Fibroblast of pulmonary artery (primary cell): ENCODE measurements around the gene PDX1.

Experiments
- DNase-seq: peaks from one replicate; pipeline ENCODE4 v3.0.0-alpha.2; 2010; ENCODE audit warnings: low read depth
- H3K4me3 ChIP-seq: replicated peaks from 2 replicates; pipeline ENCODE4 v1.5.1; 2011; ENCODE audit warnings: low read depth, mild to moderate bottlenecking, control low read depth, low read length, moderate library complexity
- CTCF ChIP-seq: IDR thresholded peaks from 2 replicates; pipeline ENCODE4 v1.5.1; 2011; ENCODE audit warnings: mild to moderate bottlenecking, control low read depth, low read length, inconsistent platforms; ENCODE audit errors: missing control alignments

The PDX1 gene

GRCh38 chr13:27918041-27918917 lies 1.5 kb upstream of the PDX1 start:
- no peak for TF ChIP-seq CTCF
- H3K4me3 ChIP-seq: no peak overlapping the region
- DNase-seq: no peak

- no peak for TF ChIP-seq CTCF
- no peak for DNase-seq
- H3K4me3 ChIP-seq: no peak overlapping the region
Observed at GRCh38 chr13:27918918-27919658, 712 bp upstream of the PDX1 start.

- H3K4me3 ChIP-seq: no peak overlapping the region
- TF ChIP-seq CTCF: no peak
- DNase-seq: no peak
Observed at GRCh38 chr13:27919659-27919933, 204 bp upstream of the PDX1 start.

- peak overlapping the region; percentile 33 for H3K4me3 ChIP-seq
- peak; percentile 13 for DNase-seq
- TF ChIP-seq CTCF: no peak
Observed at GRCh38 chr13:27920677-27921420, 1.0 kb downstream of the PDX1 start.

GRCh38 chr13:27921421-27921960 lies 1.7 kb downstream of the PDX1 start:
- peak overlapping the region; percentile 33 for H3K4me3 ChIP-seq
- no peak for TF ChIP-seq CTCF
- DNase-seq: no peak

GRCh38 chr13:27921961-27922882 lies 2.4 kb downstream of the PDX1 start:
- no peak for DNase-seq

More at GRCh38 chr13:27921961-27922882, 2.4 kb downstream of the PDX1 start:
- H3K4me3 ChIP-seq: no peak overlapping the region
- TF ChIP-seq CTCF: no peak
